Measurements from ENCODE around the gene XAF1.
"Not testable (repeated sequence)": the region's sequence is repeated elsewhere in the genome, so short reads cannot be mapped to it uniquely, and the experiment has no call there.

Gene XAF1

GRCh38 chr17:6753006-6753445 lies 2.8 kb upstream of the XAF1 start:
- peak; percentile 79 to 81 for DNase-seq (ENCODE audit: low read depth in 2 of 2)

DNA sequence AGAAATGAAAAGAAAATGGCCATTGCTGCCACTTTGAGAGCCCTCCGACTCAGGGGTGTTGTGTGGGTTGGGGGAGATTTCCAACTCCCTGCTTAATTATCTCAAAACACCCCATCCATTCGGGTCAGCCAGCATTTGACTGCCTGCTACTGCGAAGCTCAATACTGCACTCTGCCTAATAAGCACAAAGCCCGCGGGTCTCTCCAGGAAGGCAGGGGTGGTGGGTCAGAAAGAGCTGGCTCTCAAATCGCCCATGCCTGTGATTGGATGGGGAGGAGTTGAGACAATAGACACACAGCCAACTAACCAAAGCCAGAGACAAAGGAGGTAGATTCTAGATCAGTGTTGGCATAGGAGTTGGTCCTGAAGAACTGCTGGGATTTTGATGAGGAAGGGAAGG lies 2.3 kb upstream of the XAF1 start:
- DNase-seq (ENCODE audit: low read depth in 2 of 2): no peak

GRCh38 chr17:6755281-6755680 lies 565 bp upstream of the XAF1 start:
- DNase-seq (ENCODE audit: low read depth in 2 of 2): no peak

GRCh38 chr17:6756425-6757031 lies 682 bp downstream of the XAF1 start:
- no peak for DNase-seq (ENCODE audit: low read depth in 2 of 2)

- DNase-seq (ENCODE audit: low read depth in 2 of 2): no peak
These were observed 1.9 kb downstream of the XAF1 start for GRCh38 chr17:6757747-6758146.

DNA sequence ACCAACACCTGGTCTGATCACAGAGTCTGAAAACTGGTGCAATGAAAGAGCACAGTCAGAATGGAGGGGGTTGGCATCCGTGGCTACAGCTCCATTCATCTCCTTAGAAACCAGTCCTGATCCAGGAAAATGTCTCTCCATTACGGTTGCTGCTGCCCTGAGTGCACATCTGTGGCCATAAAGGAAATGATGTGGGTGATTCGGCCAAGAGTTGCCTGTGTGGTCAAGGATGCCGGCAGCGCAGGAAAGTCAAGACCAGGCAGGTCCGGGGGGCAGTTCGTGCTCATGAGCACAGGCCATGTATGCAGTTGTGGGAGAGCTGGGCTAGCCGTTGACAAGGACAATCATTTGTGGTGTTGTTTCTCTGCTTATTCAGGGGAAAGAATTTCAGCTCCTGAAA lies 5.9 kb downstream of the XAF1 start:
- DNase-seq (ENCODE audit: low read depth in 2 of 2): no peak

DNA sequence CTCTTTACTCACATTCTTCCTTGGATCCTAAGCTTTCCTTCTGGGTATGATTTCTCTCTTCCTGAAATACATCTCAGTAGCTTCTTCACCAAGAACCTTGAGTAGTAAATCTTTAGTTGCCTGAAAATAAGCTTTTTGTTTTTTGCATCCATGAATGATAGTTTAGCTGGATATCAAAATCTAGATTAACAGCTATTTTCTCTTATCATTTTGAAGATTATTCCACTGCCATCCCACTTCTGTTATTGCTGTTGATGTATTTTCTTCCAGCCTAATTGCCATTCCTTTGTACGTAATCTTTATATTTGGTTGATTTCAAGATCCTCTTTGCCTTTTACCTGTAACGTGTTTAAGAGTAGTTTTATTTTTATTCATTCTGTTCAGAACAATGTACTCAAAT lies 12.6 kb downstream of the XAF1 start:
- no peak for DNase-seq (ENCODE audit: low read depth in 2 of 2)

- no peak for DNase-seq (ENCODE audit: low read depth in 2 of 2)
These were observed 16.2 kb downstream of the XAF1 start for GRCh38 chr17:6772016-6772415.

- not testable (repeated sequence) for DNase-seq (ENCODE audit: low read depth in 2 of 2)
These were observed 19.1 kb downstream of the XAF1 start for GRCh38 chr17:6774906-6775305.

DNA sequence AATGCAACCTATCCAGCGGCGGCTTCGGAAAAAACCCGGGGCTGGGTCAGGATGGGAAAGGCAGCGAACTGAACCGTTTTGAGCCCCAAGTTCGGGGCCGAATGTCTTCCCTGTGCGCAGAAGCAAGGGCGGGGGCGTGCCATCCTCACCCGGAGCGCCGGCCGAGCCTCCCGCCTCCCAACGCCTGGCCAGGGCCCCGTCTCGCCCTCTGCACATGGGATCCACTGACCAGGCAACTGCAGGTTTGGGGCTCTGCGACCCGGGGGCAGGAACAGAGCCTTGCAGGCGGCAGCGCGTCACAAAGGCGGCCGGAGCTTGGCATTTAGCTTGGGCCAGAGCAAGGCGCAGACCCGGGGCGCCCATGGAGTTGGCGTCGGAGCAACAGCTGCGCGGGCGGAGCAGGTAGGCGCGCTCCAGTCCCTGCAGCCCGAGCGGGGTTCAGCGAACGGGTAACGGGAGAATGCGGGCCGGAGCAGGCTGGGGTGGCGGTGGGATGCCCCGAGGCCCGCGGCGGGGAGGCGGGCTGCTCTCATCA lies 20.1 kb downstream of the XAF1 start, which contains the start of gene FBXO39:
Gene FBXO39, plus strand, starts transcription at position 345 of the 535 bp plus-strand sequence. CDS start 3,654 bp downstream, outside the sequence.
- DNase-seq (ENCODE audit: low read depth in 2 of 2): no peak

DNA sequence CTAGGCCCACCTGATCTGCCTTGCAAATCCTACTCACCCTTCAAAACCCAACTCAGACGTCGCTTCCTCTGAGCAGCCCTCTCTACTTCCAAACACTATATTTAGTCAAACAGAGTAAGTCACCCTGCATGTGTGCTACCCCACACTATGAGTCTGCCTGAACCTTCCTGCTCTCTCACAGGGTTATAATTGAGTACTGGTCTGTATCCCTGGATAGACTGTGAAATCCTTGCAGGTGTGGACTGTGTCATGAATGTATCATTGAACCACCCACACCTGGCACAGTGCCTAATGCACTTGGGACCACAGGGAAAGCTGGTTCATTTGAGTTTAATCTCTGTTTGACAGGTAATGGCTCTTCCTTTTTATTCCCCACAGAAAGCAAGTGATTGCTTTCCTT lies 23.6 kb downstream of the XAF1 start:
- no peak for DNase-seq (ENCODE audit: low read depth in 2 of 2)

DNA sequence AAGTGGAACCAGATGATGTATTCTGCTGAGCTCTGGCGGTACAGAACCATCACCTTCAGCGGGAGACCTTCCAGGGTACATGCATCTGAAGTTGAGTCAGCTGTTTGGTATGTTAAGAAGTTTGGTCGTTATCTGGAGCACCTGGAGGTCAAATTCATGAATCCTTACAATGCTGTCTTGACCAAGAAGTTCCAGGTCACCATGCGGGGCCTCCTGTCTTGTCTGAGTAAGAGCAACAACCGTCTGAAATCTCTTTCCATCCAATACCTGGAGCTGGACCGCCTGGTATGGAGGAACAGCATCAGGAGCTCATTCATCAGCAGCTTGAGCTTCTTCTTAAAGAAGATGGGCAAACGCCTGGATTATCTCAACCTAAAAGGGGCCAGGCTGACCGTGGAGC lies 24.2 kb downstream of the XAF1 start:
- no peak for DNase-seq (ENCODE audit: low read depth in 2 of 2)

DNA sequence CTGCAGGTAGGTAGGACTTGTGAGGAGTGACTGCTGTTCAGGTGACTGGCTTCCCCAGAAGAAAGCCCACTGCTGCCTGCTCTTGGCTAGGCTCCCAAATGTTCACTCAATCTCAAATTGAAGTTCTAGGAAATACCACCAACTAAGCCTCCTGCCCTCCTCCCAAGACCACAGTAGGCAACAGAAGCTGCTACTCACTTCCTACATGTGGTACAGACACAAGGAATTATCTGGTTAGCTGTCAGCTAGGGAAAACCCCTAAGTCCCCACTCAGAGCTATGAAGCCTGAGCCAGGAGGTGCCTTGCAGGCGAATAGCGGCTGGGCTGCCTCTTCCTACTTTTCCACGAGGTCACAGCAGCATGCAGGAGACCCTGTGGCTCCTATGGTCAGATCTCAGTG lies 25.0 kb downstream of the XAF1 start:
- no peak for DNase-seq (ENCODE audit: low read depth in 2 of 2)

GRCh38 chr17:6782244-6782643 lies 26.4 kb downstream of the XAF1 start:
- no peak for DNase-seq (ENCODE audit: low read depth in 2 of 2)

GRCh38 chr17:6786618-6787017 lies 30.8 kb downstream of the XAF1 start:
- peak in 1 of 2 experiments; percentile 17 for DNase-seq (ENCODE audit: low read depth in 2 of 2)

GRCh38 chr17:6787081-6787693 lies 31.3 kb downstream of the XAF1 start:
- no peak for DNase-seq (ENCODE audit: low read depth in 2 of 2)

GRCh38 chr17:6789146-6789545 lies 33.3 kb downstream of the XAF1 start:
- DNase-seq (ENCODE audit: low read depth in 2 of 2): no peak

DNA sequence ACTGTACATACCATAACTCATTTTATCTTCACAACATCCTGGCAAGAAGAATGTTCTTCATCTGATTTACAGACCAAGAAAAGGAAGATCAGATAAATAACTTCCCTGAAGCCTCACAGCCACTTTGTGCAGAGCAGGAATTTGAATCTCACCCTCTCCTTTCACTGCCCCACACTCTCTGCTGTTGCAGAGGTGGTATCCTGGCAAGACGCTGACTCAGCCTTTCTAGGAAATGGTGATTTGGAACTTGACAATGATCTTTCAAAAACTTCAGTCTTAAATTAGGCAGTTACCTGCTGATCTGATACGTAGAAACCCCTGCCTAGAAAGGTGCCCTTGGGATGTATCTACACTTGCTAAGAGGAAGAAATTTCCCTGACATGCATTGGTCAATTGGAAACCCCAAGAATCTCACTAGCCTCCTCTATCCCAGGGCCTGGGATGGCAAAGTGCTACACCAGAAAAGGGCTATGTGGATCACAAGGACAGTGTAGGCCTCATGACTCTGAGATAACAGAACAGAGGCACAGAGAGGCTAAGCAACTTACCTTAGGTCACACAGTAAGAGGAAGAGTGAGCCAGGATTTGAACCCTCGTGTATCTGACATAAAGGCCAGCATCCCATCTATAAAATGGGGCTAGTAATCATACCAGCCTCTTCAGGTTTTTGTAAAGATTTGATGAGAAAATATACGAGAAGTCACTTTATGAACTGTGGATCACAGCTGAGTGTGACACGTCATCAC lies 38.1 kb downstream of the XAF1 start:
- no peak for DNase-seq (ENCODE audit: low read depth in 2 of 2)

GRCh38 chr17:6796017-6796886 lies 40.4 kb downstream of the XAF1 start:
- no peak for DNase-seq (ENCODE audit: low read depth in 2 of 2)

- no peak for DNase-seq (ENCODE audit: low read depth in 2 of 2)
These were observed 41.1 kb downstream of the XAF1 start for GRCh38 chr17:6796887-6797490.

GRCh38 chr17:6797718-6798351 lies 42.0 kb downstream of the XAF1 start:
- peak in 1 of 2 experiments; percentile 8 for DNase-seq (ENCODE audit: low read depth in 2 of 2)

Data from fibroblast of skin of left biceps (primary cell).